OCI-LY1 (cell line): ENCODE measurements around the gene BCHE.
"Not testable (repeated sequence)": the region's sequence is repeated elsewhere in the genome, so short reads cannot be mapped to it uniquely, and the experiment has no call there.

Experiments
- H2AFZ ChIP-seq: fragments of 200-600 bp; sonication (generic), shearing (Covaris generic); 2 replicates; pipeline ENCODE4 v1.6.0; 2014; ENCODE audit warnings: antibody characterized with exemption, mild to moderate bottlenecking, low read length
- H3F3A ChIP-seq: fragments of 200-600 bp; sonication (generic), shearing (Covaris generic); 2 replicates; pipeline ENCODE4 v1.6.0; 2014; ENCODE audit warnings: mild to moderate bottlenecking, antibody characterized with exemption, low read length, moderate library complexity; ENCODE audit not compliant: insufficient read depth
- H3K27ac ChIP-seq: fragments of 200-600 bp; sonication (generic); 2 replicates; pipeline ENCODE4 v1.5.1; 2014; ENCODE audit warnings: low read length, mixed run types, mild to moderate bottlenecking, low read depth; ENCODE audit not compliant: poor library complexity, severe bottlenecking
- H3K27me3 ChIP-seq: fragments of 200-600 bp; sonication (generic); 2 replicates; pipeline ENCODE4 v1.6.0; 2014; ENCODE audit warnings: antibody characterized with exemption, mild to moderate bottlenecking, low read length, moderate library complexity; ENCODE audit not compliant: insufficient read depth
- H3K36me3 ChIP-seq: fragments of 200-600 bp; sonication (generic); 2 replicates; pipeline ENCODE4 v1.6.1; 2014; ENCODE audit warnings: mild to moderate bottlenecking, antibody characterized with exemption, low read length, moderate library complexity, mixed read lengths; ENCODE audit not compliant: insufficient read depth
- H3K4me1 ChIP-seq: fragments of 200-600 bp; sonication (generic); 2 replicates; pipeline ENCODE4 v1.5.1; 2014; ENCODE audit warnings: mild to moderate bottlenecking, low read length, moderate library complexity; ENCODE audit not compliant: insufficient read depth, severe bottlenecking
- H3K4me2 ChIP-seq: fragments of 200-600 bp; sonication (generic), shearing (Covaris generic); 2 replicates; pipeline ENCODE4 v1.6.1; 2014; ENCODE audit warnings: low read length
- H3K4me3 ChIP-seq: fragments of 200-600 bp; sonication (generic); 2 replicates; pipeline ENCODE4 v1.5.1; 2014; ENCODE audit warnings: low read length, low read depth, mild to moderate bottlenecking, mixed read lengths; ENCODE audit not compliant: poor library complexity, severe bottlenecking
- H3K79me2 ChIP-seq: fragments of 200-600 bp; shearing (Covaris generic); 2 replicates; pipeline ENCODE4 v1.6.1; 2016; ENCODE audit warnings: mixed run types, low read length, mixed read lengths; ENCODE audit not compliant: insufficient read depth
- H3K9ac ChIP-seq: fragments of 200-600 bp; sonication (generic), shearing (Covaris generic); 2 replicates; pipeline ENCODE4 v1.6.1; 2014; ENCODE audit warnings: mild to moderate bottlenecking, low read length, mixed read lengths
- H3K9me2 ChIP-seq: fragments of 200-600 bp; sonication (generic), shearing (Covaris generic); 2 replicates; pipeline ENCODE4 v1.6.1; 2014; ENCODE audit warnings: low read depth, mild to moderate bottlenecking, low read length, mixed read lengths
- H3K9me3 ChIP-seq: fragments of 200-600 bp; shearing (Covaris generic); 2 replicates; pipeline ENCODE4 v1.6.1; 2014; ENCODE audit warnings: low read length, mixed read lengths
- H4K20me1 ChIP-seq: fragments of 200-600 bp; sonication (generic), shearing (Covaris generic); 2 replicates; pipeline ENCODE4 v1.6.0; 2016; ENCODE audit warnings: mild to moderate bottlenecking, low read length; ENCODE audit not compliant: insufficient read depth
- EZH2 ChIP-seq: fragments of 200-600 bp; sonication (generic), shearing (Covaris generic); IDR thresholded peaks from 2 replicates; pipeline ENCODE4 v1.8.0; 2017; ENCODE audit warnings: borderline replicate concordance, mixed run types, mild to moderate bottlenecking, antibody characterized with exemption, low read length, moderate library complexity, mixed read lengths
- TF ChIP-seq, protein P1 (sequence below): fragments of 200-600 bp; sonication (generic), shearing (Covaris generic); IDR thresholded peaks from 2 replicates; pipeline ENCODE4 v1.5.1; 2017; ENCODE audit warnings: mild to moderate bottlenecking, antibody characterized with exemption, low read length, moderate library complexity, mixed read lengths

Gene BCHE

DNA sequence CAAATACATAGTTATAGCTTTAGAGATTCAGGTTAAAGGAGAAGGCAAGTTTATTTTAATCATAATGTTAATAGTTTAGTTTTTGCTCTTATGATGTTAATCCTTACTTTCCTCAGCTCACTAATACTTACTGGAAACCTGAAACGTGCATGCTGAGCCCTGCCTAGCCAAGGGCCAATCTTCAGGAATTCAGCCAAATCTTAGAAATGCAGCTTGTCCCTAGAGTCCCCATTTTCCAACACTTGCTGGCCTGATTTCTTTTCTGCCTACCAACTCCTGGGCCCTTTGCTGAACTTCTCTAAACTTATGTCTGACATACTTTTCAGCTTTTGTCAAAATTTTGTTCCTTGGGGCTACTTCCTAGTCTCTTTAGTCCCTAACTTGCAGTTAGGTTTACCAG is 22.8 kb downstream of the BCHE start:
- H3K79me2 ChIP-seq, result no peaks in the 10 kb centered on the region
- no peaks in the 10 kb centered on the region for H3K36me3 ChIP-seq
- no peak overlapping the region for H3K4me3 ChIP-seq
- H4K20me1 ChIP-seq, result no peaks in the 10 kb centered on the region
- no peak overlapping the region for H3K4me2 ChIP-seq
- no peaks in the 10 kb centered on the region for H3K4me1 ChIP-seq
- no peak overlapping the region for H2AFZ ChIP-seq
- H3K9me2 ChIP-seq, result no peaks in the 10 kb centered on the region
- no peaks in the 10 kb centered on the region for H3K9me3 ChIP-seq
- TF ChIP-seq, protein P1, sequence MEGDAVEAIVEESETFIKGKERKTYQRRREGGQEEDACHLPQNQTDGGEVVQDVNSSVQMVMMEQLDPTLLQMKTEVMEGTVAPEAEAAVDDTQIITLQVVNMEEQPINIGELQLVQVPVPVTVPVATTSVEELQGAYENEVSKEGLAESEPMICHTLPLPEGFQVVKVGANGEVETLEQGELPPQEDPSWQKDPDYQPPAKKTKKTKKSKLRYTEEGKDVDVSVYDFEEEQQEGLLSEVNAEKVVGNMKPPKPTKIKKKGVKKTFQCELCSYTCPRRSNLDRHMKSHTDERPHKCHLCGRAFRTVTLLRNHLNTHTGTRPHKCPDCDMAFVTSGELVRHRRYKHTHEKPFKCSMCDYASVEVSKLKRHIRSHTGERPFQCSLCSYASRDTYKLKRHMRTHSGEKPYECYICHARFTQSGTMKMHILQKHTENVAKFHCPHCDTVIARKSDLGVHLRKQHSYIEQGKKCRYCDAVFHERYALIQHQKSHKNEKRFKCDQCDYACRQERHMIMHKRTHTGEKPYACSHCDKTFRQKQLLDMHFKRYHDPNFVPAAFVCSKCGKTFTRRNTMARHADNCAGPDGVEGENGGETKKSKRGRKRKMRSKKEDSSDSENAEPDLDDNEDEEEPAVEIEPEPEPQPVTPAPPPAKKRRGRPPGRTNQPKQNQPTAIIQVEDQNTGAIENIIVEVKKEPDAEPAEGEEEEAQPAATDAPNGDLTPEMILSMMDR, result no peak
- no peak for TF ChIP-seq EZH2
- H3K27me3 ChIP-seq, result no peaks in the 10 kb centered on the region
- H3F3A ChIP-seq, result 0 out of 2 replicates have a peak, but pooled peaks cover 3% of the 10 kb centered on the region
- no peak overlapping the region for H3K27ac ChIP-seq
- no peak overlapping the region for H3K9ac ChIP-seq

DNA sequence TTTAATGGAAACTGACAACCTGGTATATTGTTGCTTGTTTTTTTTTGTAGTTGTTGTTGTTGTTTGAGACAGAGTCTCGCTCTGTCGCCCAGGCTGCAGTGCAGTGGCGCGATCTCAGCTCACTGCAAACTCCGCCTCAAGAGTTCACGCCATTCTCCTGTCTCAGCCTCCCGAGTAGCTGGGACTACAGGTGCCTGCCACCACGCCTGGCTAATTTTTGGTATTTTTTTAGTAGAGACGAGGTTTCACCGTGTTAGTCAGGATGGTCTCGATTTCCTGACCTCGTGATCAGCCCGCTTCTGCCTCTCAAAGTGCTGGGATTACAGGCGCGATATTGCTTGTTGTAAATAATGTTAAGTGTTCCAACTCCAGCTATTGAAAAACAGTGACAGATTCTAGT is 29.3 kb downstream of the BCHE start:
- H3K79me2 ChIP-seq, H3K9me2 ChIP-seq, H4K20me1 ChIP-seq, H3F3A ChIP-seq, H3K4me2 ChIP-seq, H3K9ac ChIP-seq, H3K27me3 ChIP-seq, H3K4me3 ChIP-seq, H3K27ac ChIP-seq, H3K9me3 ChIP-seq, H3K36me3 ChIP-seq, H3K4me1 ChIP-seq, H2AFZ ChIP-seq: not testable (repeated sequence)

DNA sequence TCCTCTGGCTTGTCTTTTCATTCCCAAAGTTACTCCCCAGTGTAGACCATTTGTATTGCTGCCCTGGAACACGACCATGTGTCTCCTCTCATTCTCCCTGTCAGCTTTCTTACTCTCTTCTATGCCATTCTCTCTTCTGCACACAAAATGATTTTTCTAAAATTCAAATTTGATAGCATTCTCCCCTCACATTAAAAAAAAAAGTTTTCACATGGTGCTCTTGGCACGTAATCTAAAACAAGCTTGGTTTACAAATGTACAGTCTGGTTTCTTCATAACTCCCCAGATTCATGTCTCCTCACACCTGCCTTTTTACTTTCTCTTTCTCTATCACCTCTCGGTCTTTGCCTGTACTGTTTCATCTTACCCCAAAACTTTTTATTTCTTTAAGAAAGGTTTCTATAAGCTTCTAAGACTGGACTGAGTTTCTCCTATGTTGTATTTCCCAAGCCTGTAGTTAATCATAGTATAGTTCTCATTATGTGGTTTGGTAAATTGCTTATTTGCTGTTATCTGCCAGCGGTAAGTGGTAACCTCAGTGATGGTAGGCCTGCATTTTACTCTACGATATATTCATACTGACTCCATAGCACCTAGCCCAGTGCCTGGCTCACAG is 31.2 kb downstream of the BCHE start:
- Histone ChIP-seq H3K4me3 (peak overlapping the region; percentile 33), H3K27ac (no peak overlapping the region)

More for the DNA sequence above, 31.2 kb downstream of the BCHE start:
- no peaks in the 10 kb centered on the region for H3F3A ChIP-seq
- no peaks in the 10 kb centered on the region; the same call in 1 of the 2 replicates for H3K9me2 ChIP-seq
- H3K9me3 ChIP-seq, result no peaks in the 10 kb centered on the region
- no peaks in the 10 kb centered on the region for H3K36me3 ChIP-seq
- H3K79me2 ChIP-seq, result no peaks in the 10 kb centered on the region
- H4K20me1 ChIP-seq, result no peaks in the 10 kb centered on the region
- TF ChIP-seq, protein P1, result no peak
- TF ChIP-seq EZH2, result no peak
- H3K4me2 ChIP-seq, result peak overlapping the region; percentile 62
- peak overlapping the region; percentile 21; the same call in 1 of the 2 replicates for H2AFZ ChIP-seq
- H3K4me1 ChIP-seq, result peaks cover 4% of the 10 kb centered on the region
- H3K27me3 ChIP-seq, result no peaks in the 10 kb centered on the region
- H3K9ac ChIP-seq, result 0 out of 2 replicates have a peak overlapping the region, but pooled peaks have one; percentile 15
